ENCODE data around the gene PYGL.

DNA sequence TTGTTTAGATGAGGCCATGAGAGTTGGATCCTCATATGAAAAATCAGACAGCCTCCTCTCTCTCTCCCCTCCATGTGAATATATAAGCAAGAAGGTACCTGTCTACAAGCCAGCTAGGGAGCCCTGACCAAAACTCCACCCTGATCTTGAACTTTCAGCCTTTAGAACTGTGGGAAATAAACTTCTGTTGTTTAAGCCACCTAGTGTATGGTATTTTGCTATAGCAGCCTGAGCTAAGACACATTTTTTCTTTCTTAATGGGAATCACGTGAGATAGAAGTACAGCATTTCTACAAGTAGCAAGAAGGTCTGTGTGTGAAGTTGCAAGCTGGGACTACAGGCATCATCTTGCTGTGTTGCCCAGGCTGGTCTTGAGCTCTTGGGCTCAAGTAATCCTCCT is 88.7 kb downstream of the PYGL start:
- TF ChIP-seq, protein P1, sequence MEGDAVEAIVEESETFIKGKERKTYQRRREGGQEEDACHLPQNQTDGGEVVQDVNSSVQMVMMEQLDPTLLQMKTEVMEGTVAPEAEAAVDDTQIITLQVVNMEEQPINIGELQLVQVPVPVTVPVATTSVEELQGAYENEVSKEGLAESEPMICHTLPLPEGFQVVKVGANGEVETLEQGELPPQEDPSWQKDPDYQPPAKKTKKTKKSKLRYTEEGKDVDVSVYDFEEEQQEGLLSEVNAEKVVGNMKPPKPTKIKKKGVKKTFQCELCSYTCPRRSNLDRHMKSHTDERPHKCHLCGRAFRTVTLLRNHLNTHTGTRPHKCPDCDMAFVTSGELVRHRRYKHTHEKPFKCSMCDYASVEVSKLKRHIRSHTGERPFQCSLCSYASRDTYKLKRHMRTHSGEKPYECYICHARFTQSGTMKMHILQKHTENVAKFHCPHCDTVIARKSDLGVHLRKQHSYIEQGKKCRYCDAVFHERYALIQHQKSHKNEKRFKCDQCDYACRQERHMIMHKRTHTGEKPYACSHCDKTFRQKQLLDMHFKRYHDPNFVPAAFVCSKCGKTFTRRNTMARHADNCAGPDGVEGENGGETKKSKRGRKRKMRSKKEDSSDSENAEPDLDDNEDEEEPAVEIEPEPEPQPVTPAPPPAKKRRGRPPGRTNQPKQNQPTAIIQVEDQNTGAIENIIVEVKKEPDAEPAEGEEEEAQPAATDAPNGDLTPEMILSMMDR (IDR thresholded peaks at IDR 0.05), result no peak
- TF ChIP-seq EZH2phosphoT487 (IDR thresholded peaks at IDR 0.05) (no peak), EZH2 (IDR thresholded peaks at IDR 0.05) (no peak)

Measured in neural progenitor cell (in vitro differentiated cells).